WTC11 (cell line): Measurements from ENCODE around the gene MFN1. TPM values are rescaled to one million over a fixed set of nuclear protein-coding genes. Genes with fewer than 3 reads are reported as not detected.
A peak's percentile ranks its signal among the peaks of the same experiment; 100 is the strongest.

Experiments used
- USF2 ChIP-seq: sonication (generic); formaldehyde crosslinking; IDR thresholded peaks from 2 replicates; pipeline ENCODE4 v1.8.1; 2023; ENCODE audit warnings: mild to moderate bottlenecking, missing genetic modification reagents, moderate library complexity
- ZBTB21 ChIP-seq: sonication (generic); formaldehyde crosslinking; IDR thresholded peaks from 2 replicates; pipeline ENCODE4 v1.8.1; 2023; ENCODE audit warnings: mild to moderate bottlenecking, missing genetic modification reagents, borderline replicate concordance
- ZBTB43 ChIP-seq: sonication (generic); formaldehyde crosslinking; IDR thresholded peaks from 2 replicates; pipeline ENCODE4 v1.8.1; 2023; ENCODE audit warnings: mild to moderate bottlenecking, missing genetic modification reagents
- total RNA-seq: library from RNA; stranded (reverse); gene quantifications from 3 replicates; pipeline ENCODE4 v1.2.3, GENCODE V29; 2021

The MFN1 gene
- total RNA-seq, 1 experiment from 2014 or later: 42.7 TPM

GRCh38 chr3:179438841-179439240 is 91.3 kb downstream of the MFN1 start (continued):
- TF ChIP-seq ZBTB43 (CRISPR knock-in tag): no peak
- no peak for TF ChIP-seq ZBTB21 (CRISPR knock-in tag)
- peak; percentile 44; the same call in 1 of the 2 replicates for TF ChIP-seq USF2 (CRISPR knock-in tag)
- TF ChIP-seq, all 79 proteins: peak for 2

Other genes with a start within 250 kb of the MFN1 start
- gene PIK3CA, start 199.4 kb upstream of the MFN1 start, total RNA-seq: 9.4 to 10.5 TPM (median 10.1 TPM) in 3 replicates
- 1.7 to 2.3 TPM (median 2.2 TPM) in 3 replicates for gene KCNMB3, start 96.6 kb upstream of the MFN1 start, total RNA-seq
- 32.3 to 34.8 TPM (median 33.4 TPM) in 3 replicates for gene ZNF639, start 24.7 kb upstream of the MFN1 start, total RNA-seq
- gene GNB4, start 103.8 kb downstream of the MFN1 start, total RNA-seq: 33.8 to 38.2 TPM (median 36.7 TPM) in 3 replicates
- gene ACTL6A, start 215.2 kb downstream of the MFN1 start, total RNA-seq: 71.6 to 82.9 TPM (median 74.6 TPM) in 3 replicates